ENCODE results near the gene UPK3B.
"Not testable (repeated sequence)": the region's sequence is repeated elsewhere in the genome, so short reads cannot be mapped to it uniquely, and the experiment has no call there.

Gene UPK3B

GRCh38 chr7:76492139-76492538, 18.2 kb upstream of the UPK3B start:
- DNase-seq, result not testable (repeated sequence)

- not testable (repeated sequence) for DNase-seq
These were observed 14.6 kb upstream of the UPK3B start for GRCh38 chr7:76495717-76496116.

GRCh38 chr7:76497918-76498582, 12.3 kb upstream of the UPK3B start:
- not testable (repeated sequence) for DNase-seq

- not testable (repeated sequence) for DNase-seq
These were observed 11.7 kb upstream of the UPK3B start for GRCh38 chr7:76498583-76499200.

- DNase-seq, result peak in 1 of 5 experiments; percentile 21
These were observed 11.0 kb upstream of the UPK3B start for GRCh38 chr7:76499201-76499923.

GRCh38 chr7:76499924-76500241, 10.5 kb upstream of the UPK3B start:
- peak in 1 of 5 experiments; percentile 9 for DNase-seq

- DNase-seq, result not testable (repeated sequence)
These were observed 8.1 kb upstream of the UPK3B start for GRCh38 chr7:76502224-76502623.

- not testable (repeated sequence) for DNase-seq
These were observed 7.5 kb upstream of the UPK3B start for GRCh38 chr7:76502836-76503235.

- not testable (repeated sequence) for DNase-seq
These were observed 7.1 kb upstream of the UPK3B start for GRCh38 chr7:76503244-76503643.

- not testable (repeated sequence) for DNase-seq
These were observed 5.8 kb upstream of the UPK3B start for GRCh38 chr7:76504351-76505167.

GRCh38 chr7:76505168-76506080, 4.9 kb upstream of the UPK3B start:
- DNase-seq, result no peak

GRCh38 chr7:76506081-76506440, 4.3 kb upstream of the UPK3B start:
- no peak for DNase-seq

- DNase-seq, result not testable (repeated sequence)
These were observed 3.7 kb upstream of the UPK3B start for GRCh38 chr7:76506643-76507042.

GRCh38 chr7:76507723-76508406, 2.5 kb upstream of the UPK3B start:
- DNase-seq, result no peak

GRCh38 chr7:76511200-76511910, 1.0 kb downstream of the UPK3B start:
- not testable (repeated sequence) for DNase-seq

GRCh38 chr7:76511911-76512885, 1.8 kb downstream of the UPK3B start:
- not testable (repeated sequence) for DNase-seq

- DNase-seq, result no peak
These were observed 2.8 kb downstream of the UPK3B start for GRCh38 chr7:76512941-76513816.

Measured in T-helper 2 cell (primary cell).